Dermis blood vessel endothelial cell (primary cell): ENCODE measurements around the gene MKRN1. TPM values are rescaled to one million over a fixed set of nuclear protein-coding genes. Genes with fewer than 3 reads are reported as not detected.
"Not testable (repeated sequence)": the region's sequence is repeated elsewhere in the genome, so short reads cannot be mapped to it uniquely, and the experiment has no call there.

Source experiments
- DNase-seq: peaks from one replicate; pipeline ENCODE4 v3.0.0; 2010
- total RNA-seq: library from RNA; depleted of rRNA; stranded (reverse); fragments of >200 nt; gene quantifications from 2 replicates; pipeline ENCODE4 v1.2.3, GENCODE V29; 2014

Gene MKRN1
- total RNA-seq, 1 donor from 2014 or later: 56.7 TPM

GRCh38 chr7:140484479-140484878 is 5.2 kb upstream of the MKRN1 start:
- no peak for DNase-seq

DNA sequence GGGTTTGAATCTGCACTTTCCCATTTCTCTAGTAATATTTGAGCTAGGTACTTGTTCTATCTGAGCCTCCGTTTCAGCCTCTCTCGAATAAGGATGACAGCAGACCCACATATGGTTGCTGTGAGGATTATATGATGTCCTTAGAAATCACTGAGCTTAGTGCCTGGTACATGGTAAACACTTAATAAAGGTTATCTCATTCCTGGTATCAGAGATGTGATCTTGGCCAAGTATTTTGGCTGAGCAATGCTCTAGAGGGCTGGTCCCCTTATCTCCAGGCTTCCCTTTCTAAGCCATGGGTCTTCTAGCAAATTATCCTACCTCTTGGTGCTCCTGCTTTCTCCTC is 407 bp upstream of the MKRN1 start:
- no peak for DNase-seq

- DNase-seq: peak; percentile 61
Measured at GRCh38 chr7:140478246-140479061, 851 bp downstream of the MKRN1 start.

GRCh38 chr7:140476698-140477261 is 2.5 kb downstream of the MKRN1 start:
- no peak for DNase-seq

DNA sequence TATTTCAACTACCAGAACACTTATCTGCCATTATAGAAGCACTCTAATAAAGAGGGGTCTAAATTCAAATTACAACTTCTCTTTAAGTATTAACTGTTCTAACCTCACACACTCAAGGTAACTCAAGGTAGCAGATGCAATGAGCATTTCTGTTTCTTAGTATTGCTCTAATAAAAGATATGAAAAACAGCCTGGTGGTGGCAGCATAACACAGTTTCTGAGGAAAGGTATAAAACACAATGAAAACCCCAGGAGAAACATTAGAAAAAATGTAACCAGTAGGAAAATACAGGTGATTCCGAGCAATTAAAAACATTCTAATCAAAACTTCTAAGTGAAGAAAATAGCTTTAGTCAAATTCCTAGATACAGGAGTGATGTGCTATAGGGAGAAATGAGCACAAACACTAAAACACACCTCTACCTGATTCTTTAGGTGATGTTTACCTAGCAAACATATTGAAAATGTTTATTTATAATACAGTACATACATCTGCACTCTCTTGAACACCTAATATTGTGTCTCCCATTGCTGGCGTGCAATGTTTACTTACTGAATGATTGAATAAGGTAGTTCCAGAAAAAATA is 3.5 kb downstream of the MKRN1 start:
- peak; percentile 63 for DNase-seq

DNA sequence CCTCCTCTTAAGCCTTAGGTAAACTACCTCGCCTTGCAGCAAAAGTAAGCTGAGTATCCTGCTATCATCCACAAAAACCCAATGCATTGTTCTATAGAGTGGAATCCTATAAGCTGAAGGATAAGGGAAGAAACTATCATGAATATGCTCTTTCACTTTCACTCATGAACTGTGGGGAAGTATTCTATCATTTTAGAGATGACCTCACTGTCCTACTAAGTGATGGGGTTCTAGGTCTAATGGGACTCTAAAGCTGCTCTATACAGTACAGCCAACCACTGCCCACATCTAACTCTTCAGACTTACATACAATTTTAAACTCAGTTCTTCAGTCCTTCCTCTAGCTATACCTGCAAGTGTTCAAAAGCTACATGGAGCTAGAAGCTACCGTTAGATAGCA is 16.2 kb downstream of the MKRN1 start:
- DNase-seq: no peak

DNA sequence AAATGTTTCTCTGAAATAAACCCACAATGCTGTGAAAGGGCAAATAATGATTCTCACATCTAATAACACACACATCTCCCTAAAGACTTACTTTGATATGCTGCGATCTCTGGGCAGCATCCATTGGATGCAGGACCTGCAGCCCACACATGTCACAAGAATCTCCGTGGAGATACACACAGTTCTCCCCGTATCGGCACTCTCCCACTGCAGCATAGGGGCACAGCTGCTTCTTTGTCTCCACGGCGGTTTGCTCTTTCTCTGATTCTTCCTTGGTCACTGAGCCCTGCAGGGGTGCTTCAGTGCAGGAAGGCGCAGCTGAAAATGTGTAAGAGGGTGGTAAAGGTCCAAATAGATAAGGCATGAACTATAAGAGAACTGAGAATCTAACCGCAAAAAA is 20.4 kb downstream of the MKRN1 start:
- no peak for DNase-seq

DNA sequence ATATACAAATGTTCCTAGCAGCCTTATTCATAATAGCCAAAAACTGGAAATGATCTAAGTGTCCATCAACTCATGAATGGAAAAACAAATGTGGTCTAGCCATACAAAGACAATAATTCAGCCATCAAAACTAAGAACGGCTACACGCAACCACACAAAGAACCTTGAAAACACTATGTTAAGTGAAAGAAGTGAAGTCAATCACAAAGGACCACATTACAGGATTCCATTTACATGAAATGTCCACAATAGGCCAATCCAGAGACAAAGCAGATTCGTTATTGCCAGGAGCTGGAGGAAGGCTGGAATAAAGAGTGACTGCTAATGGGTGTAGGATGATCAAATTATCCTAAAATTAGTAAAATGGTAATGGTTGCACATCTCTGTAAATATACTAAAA is 21.1 kb downstream of the MKRN1 start:
- no peak for DNase-seq

DNA sequence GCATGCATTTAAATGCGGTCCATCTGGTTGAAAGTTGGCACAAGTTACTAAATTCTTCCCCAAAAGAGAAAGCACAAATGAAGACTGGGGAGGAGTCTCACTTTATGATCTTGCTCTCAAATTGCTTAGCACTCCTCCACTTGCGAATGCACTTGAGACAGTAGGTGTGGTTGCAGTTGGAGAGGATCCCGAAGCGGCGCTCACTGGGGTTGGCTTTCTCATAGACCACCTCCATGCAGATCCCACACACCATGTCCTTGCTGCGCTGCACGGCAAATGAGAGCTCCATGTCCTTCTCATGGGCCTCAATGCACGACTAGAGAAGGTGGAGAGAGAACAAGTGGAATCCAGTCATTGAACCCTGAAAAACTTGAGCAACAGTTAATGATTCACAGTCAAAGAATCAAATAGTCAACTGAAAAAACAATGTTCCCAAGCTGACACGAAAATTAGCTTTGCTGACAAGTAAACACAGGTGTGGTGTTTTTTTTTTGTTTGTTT is 22.7 kb downstream of the MKRN1 start:
- DNase-seq: no peak

DNA sequence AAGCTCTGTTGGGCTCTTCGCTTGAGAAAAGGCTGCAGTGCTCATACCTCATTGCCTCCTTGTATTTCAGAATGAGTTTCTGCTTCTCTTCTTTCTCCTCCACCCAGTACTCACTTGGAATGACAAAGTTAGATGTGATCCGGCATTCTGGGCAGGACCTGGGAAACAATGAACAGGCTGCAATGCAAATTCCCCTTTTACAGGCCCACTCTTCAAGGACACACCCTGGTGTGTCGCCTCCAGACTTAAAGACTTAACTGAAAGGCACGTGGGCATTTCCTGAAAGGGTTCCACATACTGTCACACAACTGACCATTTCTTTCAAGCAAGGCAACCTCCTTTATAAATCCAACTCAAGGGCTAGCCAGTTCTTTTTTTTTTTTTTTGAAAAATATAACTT is 23.6 kb downstream of the MKRN1 start:
- DNase-seq: no peak

GRCh38 chr7:140454657-140455015 is 24.7 kb downstream of the MKRN1 start:
- DNase-seq: no peak

- not testable (repeated sequence) for DNase-seq
Measured at GRCh38 chr7:140453785-140454656, 25.3 kb downstream of the MKRN1 start.

DNA sequence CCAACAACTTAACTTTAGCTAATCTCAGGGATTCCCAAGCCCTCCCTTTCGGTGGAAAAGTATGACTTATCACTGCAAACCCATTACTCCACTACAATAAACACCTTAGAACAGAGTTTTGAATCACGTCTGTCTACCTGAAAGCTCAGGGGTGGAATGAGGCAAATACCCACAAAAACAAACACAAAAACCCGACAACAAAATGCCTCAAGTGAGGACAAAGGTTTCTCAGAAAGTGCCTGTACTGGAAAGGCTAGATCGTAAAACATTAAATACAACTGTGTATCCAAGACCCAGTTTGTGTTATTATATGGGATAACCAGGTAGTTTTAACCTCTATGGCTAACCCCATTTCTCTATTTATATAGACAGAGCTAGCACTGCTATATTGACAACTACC is 26.0 kb downstream of the MKRN1 start:
- no peak for DNase-seq

DNA sequence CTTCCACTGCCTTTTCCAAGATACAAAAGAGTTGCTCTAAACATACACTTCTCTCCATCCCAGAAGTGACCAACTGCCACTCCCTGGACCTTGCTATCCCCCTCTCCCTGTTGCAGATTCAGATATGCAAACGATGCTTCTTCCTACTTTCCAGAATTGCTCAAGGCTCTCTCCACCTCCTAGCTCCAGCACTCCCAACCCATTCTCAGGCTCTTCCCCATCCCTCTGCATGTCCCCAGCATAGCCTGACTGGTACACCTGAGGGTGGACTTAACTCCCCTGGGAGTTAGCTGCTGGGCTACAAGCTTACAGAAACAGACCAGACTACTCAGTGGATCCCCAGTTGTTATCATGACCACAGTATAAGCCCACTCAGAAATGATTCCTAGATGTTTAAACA is 27.6 kb downstream of the MKRN1 start:
- DNase-seq: no peak

- DNase-seq: no peak
Measured at GRCh38 chr7:140448781-140449480, 30.4 kb downstream of the MKRN1 start.

DNA sequence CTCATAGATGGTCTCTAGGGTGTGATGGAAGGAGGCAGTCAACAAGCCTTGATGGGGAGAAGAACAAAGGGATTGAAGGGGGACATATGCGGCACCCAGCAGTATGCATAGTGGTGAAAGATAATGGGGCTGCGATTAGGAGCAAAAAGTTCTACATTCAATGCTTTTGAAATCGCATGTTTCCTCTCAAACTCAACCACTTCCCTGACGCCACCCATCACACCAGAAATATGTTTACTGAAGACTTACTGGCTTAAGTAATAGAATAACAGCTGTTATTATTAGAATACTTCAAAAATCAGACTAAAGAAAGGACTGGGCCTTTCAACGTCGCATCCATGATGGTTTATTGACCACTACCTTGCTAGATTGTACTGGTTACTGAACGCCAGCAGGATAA is 31.5 kb downstream of the MKRN1 start:
- no peak for DNase-seq

- no peak for DNase-seq
Measured at GRCh38 chr7:140446467-140446866, 32.8 kb downstream of the MKRN1 start.

GRCh38 chr7:140441519-140441918 is 37.8 kb downstream of the MKRN1 start:
- DNase-seq: no peak

DNA sequence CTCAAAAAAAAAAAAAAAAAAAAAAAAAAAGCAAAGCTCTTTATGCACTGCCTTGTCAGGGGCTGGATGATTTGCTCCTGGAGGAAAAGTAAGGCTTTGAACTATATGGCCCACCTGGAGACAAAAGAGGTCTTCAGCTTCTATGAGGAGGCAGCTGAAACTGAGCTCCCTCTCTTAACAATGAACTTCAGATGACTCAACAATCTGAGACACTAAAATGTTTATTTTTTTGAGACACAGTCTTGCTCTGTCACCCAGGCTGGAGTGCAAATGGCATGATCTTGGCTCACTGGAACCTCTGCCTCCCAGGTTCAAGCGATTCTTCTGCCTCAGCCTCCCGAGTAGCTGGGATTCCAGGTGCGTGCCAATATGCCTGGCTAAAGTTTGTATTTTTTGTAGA is 38.7 kb downstream of the MKRN1 start:
- no peak for DNase-seq

DNA sequence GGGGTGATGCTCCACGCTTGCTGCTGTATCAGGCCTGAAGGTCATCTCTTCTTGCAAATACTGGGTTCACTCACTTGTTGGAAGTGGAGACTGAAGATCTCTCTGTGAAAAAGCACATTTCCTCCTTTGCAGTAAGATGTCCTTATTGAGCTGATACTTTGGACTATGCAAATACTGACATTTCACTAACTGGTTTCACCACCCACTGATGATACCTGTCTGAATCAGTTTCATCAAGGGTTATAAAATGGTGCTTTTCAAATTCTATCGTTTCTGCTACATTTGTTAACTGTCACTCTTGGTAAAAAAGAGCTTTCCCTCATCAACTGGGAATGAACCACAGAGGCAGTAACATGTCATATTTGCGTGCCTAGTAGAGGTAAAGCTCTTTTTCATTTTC is 39.9 kb downstream of the MKRN1 start:
- no peak for DNase-seq

DNA sequence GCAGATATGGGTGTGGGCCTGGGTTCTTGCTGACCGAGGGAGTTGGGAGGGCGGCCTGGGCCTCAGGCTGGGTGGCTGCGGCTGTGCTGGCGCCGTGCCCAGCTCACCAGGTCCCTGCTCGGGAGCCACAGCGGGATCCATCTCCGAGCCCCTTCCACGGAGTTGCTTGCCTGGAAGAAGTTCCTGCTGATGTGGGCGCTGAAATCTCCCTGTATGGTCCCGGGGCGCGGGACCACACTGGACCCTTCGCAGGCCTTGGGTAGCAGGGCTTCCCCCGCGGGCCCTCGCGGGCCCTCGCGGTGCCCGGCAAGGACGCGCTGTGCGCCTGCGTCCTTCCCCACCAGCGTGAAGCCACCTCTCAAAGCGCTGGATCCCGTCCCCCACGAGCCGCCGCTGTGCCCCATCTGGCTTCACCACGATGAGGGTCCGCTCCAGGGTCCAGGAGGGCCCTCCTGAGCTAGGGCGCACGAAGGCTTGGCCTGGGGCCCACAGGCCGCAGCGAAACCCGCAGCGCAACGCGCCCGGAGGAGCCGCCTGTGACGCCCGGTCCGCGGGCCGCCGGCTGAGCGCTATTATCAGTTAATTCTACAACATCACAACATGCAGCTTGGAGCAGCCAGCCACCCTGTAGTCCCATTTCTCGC is 43.9 kb downstream of the MKRN1 start:
- DNase-seq: no peak

DNA sequence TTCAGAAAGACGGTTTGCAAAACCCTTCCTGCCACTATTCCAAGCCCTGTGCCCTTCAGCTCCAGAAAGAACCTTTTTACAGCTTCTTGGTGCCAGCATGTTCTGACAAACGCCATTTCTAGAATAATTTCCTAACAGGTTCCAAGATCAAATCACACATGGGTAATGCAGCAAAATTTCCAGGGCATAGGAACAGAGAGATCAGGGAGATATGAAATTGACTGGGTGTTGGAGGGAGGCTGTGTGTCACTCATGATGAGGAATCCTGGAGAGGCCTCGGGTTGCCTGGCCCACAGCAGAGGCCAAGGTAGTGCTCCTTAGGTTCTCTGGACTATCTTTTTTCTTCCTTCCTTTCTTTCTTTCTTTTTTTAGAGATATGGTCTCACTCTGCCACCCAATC is 45.9 kb downstream of the MKRN1 start:
- DNase-seq: no peak
